DND-41 (cell line): ENCODE results near the gene DDX24.
A peak's percentile ranks its signal among the peaks of the same experiment; 100 is the strongest.

Experiments used
- CTCF ChIP-seq: IDR thresholded peaks from 2 replicates; pipeline ENCODE4 v1.5.1; 2012; ENCODE audit warnings: borderline replicate concordance, low read length, moderate library complexity, mild to moderate bottlenecking; ENCODE audit not compliant: poor library complexity, severe bottlenecking; ENCODE audit errors: extremely low read depth
- EZH2 ChIP-seq: IDR thresholded peaks from 3 replicates; pipeline ENCODE4 v1.6.1; 2012; ENCODE audit warnings: borderline replicate concordance, low read depth, mild to moderate bottlenecking, moderate library complexity, low read length, inconsistent platforms; ENCODE audit not compliant: severe bottlenecking

- TF ChIP-seq CTCF: peak; percentile 48
- no peak for TF ChIP-seq EZH2
Measured at GRCh38 chr14:94005324-94006073, 75.5 kb downstream of the DDX24 start.
